HG03064 (cell line): ENCODE measurements around the gene DIS3L2.
A peak's percentile ranks its signal among the peaks of the same experiment; 100 is the strongest.

Experiments
- ATAC-seq: cut with Tn5 transposase; IDR thresholded peaks from one replicate; pipeline ENCODE4 v1.9.1; 2021; ENCODE audit warnings: low read depth; ENCODE audit not compliant: unreplicated experiment

The DIS3L2 gene, protein sequence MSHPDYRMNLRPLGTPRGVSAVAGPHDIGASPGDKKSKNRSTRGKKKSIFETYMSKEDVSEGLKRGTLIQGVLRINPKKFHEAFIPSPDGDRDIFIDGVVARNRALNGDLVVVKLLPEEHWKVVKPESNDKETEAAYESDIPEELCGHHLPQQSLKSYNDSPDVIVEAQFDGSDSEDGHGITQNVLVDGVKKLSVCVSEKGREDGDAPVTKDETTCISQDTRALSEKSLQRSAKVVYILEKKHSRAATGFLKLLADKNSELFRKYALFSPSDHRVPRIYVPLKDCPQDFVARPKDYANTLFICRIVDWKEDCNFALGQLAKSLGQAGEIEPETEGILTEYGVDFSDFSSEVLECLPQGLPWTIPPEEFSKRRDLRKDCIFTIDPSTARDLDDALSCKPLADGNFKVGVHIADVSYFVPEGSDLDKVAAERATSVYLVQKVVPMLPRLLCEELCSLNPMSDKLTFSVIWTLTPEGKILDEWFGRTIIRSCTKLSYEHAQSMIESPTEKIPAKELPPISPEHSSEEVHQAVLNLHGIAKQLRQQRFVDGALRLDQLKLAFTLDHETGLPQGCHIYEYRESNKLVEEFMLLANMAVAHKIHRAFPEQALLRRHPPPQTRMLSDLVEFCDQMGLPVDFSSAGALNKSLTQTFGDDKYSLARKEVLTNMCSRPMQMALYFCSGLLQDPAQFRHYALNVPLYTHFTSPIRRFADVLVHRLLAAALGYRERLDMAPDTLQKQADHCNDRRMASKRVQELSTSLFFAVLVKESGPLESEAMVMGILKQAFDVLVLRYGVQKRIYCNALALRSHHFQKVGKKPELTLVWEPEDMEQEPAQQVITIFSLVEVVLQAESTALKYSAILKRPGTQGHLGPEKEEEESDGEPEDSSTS

DNA sequence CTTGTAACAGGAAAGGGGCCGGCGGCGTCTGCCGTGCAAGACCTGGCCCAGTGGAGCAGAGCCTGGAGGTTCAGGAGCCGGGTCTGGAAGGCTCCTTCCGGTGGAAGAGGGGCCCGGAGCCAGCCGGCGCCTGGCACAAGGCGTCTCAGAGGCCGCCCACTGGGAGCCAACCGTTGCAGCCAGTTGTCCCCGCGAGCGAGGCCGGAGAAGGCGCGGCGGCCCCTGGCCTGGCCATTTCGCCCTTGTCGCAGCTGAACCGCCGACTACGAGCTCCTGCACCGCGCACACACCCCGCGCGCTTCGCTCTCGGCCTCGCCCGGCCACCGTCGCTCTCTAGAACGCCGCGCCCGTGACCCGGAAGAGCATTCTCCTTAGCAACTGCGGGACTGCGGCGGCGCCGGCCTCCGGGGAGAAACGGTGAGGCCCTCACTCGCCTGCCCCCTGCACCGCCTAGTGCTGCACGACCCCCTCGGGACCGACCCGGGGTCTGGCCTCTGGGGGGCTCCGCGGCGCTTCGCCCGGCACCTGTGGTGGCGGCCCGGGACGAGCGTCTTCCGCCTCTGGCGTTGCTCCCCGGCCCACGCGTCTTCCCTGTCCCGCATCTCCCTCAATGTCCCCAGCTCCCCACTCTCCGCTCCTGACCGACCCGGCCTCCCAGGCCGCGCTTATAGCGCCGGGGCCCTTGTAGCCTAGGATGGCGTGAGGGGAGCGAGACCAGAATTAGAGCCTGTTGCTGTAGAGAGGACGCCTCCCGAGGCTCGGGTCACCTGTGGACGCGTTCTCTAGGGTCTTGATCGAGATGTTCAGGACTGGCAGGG lies at the start of gene DIS3L2:
Gene DIS3L2, plus strand, starts transcription at position 365 of the 818 bp plus-strand sequence. CDS start 53,215 bp downstream, outside the sequence.
- peak; percentile 98 for ATAC-seq

DNA sequence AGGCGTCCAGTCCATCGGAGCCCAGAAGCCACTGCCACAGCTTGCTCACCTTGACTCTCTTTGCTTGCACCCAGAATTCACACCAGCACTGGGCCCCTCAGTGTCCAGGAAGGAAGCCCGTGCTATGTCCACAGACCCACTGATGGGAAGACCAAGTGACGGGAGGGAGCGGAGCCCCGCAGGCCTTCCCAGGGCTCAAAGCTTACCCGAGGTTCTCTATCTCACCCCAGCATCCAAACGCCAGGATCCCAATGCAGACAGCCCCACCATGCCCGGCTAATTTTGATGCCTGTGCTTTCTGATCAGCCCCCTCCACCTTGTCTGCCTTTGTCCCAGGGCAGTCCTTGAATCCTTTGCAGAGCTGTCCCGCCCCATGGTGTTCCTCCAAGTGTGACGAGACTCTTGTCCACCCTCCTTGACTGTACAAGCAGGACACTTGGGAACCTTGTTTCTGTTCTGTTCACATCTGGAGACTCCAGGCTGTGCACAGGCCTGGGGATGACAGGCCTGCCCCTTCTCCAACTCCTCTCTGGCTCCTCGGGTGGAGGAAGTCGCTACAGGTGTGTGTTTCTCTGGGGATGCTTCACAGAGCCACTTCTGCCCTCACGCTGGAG lies 47.3 kb upstream of the DIS3L2 start:
- ATAC-seq = no peak

DNA sequence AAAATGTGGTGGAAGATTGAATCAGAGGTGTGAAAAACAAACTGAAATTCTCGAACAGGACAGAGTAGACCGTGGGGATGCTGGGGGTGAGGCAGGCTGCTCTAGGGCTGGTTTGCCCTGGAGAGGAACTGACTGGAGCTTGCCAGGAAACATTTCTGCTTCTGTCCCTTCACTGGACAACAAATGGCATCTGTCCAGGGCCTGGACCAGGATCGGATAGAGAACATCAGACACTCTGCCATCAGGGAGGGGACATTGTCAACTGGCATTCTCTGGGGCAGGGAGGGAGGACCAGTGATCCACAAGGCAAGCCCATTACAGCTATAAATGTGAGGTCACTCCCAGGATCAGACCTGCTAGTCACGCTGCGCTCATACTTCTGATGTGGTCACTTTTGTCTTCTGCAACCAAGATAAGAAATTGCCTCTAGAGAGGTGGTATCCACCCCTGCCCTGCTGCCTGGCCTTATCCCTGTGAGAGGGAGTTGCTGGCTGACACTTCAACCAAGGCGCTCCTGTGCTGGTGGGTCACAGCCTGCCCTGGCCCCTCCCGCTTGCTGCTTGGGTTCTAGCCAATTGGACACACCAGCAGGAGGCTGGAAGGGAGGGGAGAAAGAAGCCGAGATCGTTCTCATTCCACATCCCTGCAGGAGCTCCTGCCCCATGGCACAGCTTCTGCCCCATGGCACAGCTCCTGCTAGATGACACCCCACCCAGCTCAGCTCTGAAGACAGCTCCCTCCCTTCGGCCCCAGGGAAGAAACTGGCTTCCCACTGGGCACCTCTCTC lies 44.0 kb upstream of the DIS3L2 start:
- no peak for ATAC-seq

DNA sequence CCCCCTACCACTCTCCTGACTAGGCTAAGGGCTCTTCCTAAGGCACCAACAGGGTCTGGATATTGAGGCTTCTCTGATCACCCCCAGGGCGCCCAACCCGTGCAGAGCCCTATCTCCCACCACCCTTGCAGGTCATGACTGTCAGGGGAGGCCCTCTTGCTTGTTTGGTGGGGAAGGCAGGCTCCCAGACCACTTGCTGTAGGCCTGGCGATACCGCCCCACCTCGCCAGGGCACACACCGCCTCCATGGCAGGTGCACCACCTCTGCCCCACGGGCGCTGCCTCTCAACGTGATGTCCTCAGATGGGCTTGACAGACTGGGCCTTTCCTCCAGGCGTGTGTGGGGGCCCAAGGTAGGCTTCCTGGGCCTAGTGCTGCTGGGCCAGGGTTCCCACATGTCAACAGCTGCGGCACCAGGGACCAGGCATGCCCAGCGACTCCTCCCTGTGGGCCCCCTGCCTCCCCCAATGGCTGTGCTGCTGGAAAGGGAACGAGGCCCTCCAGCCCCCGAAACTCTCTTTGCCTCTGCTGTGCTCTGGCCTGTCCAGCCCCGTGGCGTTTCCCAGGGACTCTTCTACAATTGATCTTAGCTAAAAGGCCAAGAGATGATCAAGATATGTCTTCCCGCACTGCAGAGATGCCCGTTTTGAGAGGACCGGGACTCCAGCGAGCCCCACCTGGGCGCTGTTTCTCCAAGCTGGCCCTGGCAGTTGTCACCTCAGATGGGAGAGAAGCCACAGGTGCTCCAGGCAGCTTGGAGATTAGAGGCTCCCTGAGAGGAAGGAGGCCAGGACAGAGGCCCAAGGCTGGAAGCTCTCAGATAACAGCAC lies 42.8 kb upstream of the DIS3L2 start:
- no peak for ATAC-seq

DNA sequence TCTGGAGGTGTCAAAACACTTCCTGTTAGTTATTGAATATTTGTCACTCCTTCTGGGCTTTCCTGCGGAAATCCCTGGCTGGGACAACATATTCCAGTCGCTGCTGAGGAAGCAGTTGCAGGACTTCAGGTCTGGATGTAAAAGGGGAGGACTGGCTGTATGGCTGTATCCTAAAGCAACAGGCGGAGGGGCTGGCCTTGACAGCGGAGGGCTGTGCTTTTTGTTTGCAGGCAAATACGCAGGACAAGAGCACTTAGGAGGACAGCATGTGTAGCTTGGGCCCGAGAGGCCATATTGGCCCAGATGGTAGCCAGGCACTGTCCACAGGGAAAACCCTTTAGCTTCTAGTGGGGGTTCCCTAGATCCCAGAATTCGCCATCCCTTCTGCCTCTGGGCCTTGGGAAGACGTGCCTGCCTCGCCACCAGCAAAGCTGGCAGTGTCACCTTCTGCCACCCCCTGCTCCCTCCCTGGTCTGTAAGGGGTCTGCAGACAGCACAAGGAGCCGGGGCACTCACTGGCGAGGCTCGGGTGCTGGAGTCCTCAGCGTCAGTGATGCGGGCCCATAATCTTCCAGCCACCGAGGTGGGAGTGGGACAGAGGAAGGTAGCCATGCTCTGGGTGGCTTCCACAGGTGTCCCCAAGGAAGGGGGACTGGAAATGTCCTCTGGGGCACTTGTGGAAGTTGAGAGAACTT lies 42.0 kb upstream of the DIS3L2 start:
- ATAC-seq = no peak

DNA sequence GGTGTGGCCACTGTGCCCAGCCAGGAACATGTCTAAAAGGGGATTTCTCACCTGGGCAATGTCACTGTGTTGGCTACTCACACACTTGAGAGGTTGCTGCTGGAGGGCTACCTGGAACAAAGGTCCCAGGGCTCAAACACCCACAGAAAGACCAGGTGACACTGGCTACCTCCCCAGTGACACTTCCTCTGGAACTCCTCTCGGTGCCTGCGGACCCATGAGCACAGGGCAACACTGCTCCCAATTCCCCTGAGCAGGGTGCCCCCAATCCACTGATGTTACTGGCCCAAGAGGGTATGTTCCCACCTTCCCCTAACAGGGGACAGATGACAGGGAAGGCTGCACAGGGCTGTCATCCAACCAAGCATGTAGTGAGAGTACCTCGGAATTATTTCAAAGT lies 41.1 kb upstream of the DIS3L2 start:
- no peak for ATAC-seq

DNA sequence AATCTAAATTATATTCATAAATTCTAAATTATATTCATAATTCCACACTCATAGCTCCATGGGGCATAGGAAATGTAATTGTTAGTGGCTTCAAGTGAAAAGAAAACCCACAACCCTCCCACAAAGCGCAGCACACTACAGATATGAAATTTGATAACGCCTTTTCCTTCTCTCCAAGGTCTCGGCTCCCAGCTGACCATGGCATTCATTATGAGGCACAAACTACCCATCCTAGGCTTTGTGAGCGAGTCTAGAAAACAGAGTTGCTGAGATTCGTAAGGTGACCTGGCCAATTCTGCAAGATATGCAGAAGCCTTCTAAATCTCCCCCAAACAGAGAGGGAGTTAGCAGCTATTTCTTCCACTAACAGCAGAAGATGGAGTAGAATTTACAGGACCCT lies 40.7 kb upstream of the DIS3L2 start:
- ATAC-seq = no peak

DNA sequence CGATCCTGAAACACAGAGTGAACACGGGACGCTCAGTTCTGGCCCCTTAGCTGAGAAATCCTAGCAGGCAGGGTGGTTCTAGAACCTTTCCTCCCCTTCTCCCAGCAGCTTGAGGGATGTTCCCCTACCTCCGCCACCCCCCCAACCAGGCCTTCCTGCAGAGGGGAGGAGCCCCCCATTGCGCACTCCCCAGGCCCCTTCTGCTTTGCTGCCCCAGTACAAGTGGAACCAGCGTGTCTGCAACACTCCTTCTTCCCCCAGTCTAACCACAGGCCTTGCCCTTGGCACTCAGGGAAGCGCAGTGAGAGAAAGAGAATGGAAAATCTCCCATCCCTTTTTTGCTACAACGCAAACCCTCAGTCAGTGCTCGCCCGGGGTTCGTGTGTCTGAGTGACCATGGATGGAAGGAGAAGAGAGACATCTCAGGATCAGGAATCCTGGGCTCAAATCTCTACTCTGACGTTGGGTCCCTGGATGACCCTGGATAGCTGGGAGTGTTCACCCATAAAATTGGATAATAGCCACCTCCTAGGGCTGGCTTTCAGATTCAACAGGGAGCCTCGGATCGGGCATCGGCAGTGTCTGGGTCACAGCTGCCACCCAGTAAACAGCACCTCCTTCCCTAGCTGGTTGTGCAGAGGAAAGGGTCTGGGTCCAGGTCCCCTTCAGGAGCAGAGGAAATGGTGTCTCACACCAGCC lies 39.1 kb upstream of the DIS3L2 start:
- ATAC-seq = no peak

DNA sequence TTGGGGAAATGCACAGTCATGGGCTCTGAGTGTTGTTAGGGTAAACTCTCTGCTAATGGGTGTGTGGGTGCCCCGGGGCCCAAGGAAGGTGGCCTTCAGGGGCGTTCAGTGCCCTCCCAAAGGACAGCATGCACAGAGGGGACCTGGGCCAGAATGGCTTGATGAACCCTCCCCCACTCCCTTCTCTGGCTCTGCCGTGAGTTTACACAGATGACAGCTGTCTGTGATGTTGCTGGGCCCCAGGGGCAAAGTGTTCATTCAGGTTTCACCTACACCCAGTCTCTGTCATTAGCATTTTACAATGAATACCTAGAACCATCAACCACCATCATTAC lies 38.5 kb upstream of the DIS3L2 start:
- ATAC-seq = no peak

DNA sequence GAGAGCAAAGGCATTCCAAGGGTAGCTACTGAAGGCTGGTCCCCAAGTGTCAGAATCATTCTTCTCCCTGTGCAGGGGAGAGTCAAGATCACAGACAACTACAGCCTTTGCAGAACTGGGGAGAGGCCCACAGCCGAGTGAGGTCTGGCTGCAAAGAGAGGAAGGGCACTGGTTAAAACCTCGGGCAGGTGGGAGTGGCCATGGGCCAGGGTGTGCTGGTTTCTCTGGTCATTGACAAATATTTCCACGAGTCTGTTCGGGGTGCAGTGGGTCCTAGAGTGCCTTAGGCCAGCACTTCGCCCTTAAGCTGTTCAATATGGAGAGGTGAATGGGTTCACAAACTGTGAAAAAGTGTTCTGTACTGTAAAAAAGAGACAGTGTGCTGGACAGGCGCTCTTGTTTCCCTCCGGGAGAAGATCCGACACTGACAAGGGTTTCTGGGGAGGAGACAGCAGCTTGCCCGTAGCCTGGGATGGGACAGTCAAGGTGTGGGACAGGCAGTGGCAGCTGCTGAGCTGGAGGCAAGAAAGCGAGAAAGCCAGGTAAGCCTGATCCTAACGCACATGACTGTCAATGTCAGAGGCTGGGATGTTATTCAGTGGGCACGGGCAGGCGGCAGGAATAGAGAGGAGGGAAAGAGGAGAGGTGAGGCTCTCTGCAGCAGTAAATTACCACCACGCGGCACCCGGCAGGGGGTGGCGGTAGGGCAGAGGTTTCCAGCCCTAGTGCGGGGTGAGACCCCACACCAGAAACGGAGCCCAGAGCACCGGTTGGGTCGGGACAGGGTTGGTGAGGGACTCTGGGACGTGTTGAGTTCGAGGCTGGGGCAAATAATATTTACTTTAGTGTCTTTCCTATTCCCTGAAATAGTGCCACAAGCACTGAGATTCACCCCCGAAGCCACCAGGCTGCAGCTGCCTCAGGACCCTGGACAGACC lies 37.3 kb upstream of the DIS3L2 start:
- ATAC-seq = no peak

DNA sequence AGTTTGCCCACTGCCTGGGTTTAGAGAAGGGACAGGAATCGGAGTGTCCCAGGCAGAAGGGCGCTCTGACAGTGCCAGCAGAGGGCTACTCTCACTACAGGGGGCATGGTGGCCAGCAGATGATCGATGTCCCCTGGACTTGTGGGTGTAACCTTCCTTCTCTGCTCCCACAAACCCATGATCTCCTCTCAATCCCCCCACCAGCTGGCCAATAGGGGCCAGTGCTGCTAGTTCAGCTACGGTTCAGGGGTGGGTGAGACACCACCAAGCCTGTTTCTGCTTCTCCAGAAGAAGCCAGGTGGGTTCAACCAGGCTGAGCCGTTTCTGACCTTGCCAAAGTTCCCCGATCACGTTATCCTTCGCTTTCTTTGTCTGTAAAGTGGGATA lies 36.6 kb upstream of the DIS3L2 start:
- ATAC-seq = no peak

DNA sequence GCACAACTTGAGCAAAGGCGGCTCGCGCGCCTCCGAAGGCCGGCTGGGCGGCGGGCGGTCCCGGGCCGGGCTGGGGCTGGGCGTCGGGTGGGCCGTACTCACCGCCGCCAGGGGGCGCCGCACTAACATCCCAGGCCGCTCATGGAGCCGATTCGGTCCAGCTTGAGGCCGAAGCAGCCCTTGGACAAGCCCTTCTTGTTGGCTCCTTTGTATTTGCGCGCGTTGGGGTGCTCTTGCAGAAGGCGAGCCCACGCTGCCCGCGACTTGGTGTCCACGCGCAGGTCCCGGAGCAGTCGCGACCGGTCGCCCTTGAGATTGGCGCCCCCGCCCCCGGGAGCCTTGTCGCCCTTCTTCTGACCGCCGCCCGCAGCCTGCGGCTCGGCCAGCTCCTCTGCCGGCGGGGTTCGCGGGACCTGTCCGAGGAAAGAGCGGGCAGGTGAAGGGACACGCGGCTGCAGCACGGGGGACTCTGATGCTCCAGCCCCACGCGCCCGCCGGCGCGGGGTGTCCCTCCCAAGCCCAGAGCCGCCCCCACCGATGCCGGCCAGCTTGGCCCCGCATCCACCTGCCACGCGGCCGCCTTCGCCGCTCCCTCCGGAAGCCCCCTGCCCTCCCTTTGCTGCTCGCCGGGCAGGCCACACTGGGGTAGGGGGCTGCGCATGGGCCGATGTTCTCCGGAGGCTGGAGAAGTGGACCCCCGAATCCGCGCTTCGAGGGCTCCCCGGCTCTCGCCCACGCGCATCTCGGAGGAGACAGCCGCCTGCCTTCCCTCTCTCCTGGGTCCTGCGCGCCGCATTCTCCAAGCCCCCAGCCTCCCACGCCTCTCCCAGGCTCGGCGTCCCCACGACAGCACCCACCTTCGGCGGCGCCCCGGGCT lies 36.0 kb upstream of the DIS3L2 start:
- no peak for ATAC-seq

DNA sequence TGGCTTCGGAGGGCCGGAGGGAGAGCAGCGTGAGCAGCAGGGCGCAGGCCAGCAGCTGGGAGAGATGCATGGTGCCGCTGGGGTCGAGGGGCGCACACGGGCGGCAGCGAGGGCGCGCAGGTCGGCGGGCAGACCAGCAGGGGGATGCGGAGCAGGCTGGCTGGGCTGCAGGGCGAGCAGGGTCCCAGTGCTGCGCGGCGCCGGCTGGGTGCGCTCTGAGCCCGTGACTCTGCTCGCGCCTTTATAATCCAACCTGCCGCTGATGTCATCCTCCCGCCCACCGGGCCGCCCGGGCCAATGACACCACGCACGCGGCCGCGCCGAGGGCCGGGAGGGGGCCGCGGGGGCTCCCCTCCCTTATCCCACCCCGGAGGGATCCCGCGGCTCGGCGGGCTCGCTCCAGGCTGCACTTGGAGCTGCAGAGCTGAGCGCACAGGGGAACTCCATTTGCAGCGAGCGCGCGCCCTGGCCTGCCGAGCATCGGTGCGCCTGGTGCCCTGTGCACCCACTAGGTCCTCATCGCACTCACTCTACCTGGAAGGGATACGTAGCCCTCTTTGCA lies 35.3 kb upstream of the DIS3L2 start, which contains the start of gene NPPC:
Gene NPPC, minus strand, starts transcription at position 217 of the 562 bp plus-strand sequence. Its CDS starts 147 bp downstream, at position 70.
- no peak for ATAC-seq

DNA sequence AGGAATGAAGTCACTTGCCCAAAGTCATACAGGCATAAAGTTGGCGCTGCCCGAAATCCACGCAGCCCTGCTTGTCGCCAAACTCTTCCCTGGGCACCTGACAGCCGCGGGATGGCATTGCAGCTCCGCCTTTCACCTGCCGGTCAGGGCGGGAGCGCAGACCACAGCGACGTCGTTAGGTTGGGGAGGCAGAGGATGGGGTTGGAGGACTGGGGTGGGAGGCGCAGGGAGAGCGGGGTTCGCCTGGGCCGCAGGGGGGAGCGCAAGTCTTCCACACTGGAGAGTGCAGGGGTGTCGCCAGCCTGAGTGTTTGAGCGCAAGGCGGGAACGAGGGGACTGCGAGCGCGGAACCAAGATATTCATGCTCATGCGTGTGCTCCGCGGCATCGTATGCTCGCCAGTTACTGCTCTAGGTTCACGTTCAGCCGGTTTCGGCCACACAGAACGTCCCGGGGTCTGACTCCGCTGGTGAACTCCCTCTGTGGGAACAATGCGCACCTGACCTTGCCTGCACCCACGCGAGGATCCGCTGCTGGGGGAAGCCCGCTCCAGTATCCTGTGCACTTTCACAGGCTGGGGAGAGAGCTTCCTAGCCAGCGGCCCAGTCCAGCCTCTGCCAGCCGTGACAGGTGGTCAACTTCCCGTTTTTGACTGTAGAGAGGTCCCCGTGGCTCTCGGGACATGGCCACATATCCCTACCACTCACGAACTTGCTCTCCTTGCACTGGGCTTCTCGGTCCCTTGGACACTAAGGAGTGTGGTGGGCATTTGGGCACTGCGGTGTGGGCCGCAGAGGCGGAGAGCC lies 34.5 kb upstream of the DIS3L2 start:
- ATAC-seq = no peak

DNA sequence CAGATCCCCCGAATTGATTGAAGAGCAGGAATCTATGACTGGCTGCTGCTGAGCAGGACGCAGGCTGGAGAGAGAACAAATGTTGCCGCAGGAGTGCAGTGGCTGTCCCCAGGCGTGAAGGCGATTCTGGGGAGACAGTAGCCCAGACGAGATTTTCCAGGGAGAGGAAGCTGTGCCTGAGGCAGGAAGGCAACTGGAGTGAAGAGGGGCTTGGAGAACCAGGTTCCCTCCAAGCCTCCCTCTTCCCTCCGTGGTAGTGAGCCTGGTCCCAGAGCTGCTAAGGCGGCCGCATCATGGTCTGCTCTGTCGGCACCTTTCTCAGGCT lies 34.0 kb upstream of the DIS3L2 start:
- no peak for ATAC-seq
